ENCODE results near the gene ARG2. TPM values are rescaled to one million over a fixed set of nuclear protein-coding genes. Genes with fewer than 3 reads are reported as not detected.
"Not testable (repeated sequence)": the region's sequence is repeated elsewhere in the genome, so short reads cannot be mapped to it uniquely, and the experiment has no call there.

ARG2 gene
- total RNA-seq, 1 experiment from 2014 or later = 1.1 TPM

GRCh38 chr14:67599698-67600561, 19.8 kb upstream of the ARG2 start, which contains the start of gene PIGH:
Gene PIGH, minus strand, starts transcription at chr14:67600268. Its CDS starts 65 bp downstream, at chr14:67600203.
- Histone ChIP-seq H3K9ac (ENCODE audit: low read length) (peak within 1 kb of the TSS; percentile 75), H3F3A (ENCODE audit: low read length, unreplicated experiment) (no peaks in the 10 kb centered on the region), H3K36me3 (ENCODE audit: low read depth, low read length) (no peaks in the 10 kb centered on the region), H3K27me3 (ENCODE audit: low read length) (no peaks in the 10 kb centered on the region), H3K9me3 (ENCODE audit: low read length) (no peaks in the 10 kb centered on the region), H3K4me1 (ENCODE audit: insufficient read depth, low read length) (peaks cover 14% of the 10 kb centered on the region; the same call in 1 of the 2 replicates), H3K4me2 (ENCODE audit: low read length) (peak within 1 kb of the TSS; percentile 93), H3K79me2 (ENCODE audit: low read length) (peaks cover 24% of the 10 kb centered on the region), H2AFZ (ENCODE audit: low read length) (peak within 1 kb of the TSS; percentile 98), H3K27ac (ENCODE audit: low read length) (peak within 1 kb of the TSS; percentile 39), H3K9me2 (replicated peaks; ENCODE audit: low read length) (no peaks in the 10 kb centered on the region), H3K4me3 (ENCODE audit: low read length) (peak within 1 kb of the TSS; percentile 91), H4K20me1 (ENCODE audit: low read length) (no peaks in the 10 kb centered on the region)
- POLR2A ChIA-PET (ENCODE audit: unreplicated experiment) = interaction anchor here (0.6 to 1.0 kb wide), 10 partner anchors 9 to 240 kb away, joined by 3 to 20 read pairs (median 4); partner anchors contain the start of genes ARG2 and ATP6V1D
- intact Hi-C loops (cut with micrococcal nuclease) = loop anchor here (1.0 kb wide), 2 partner anchors 19 to 67 kb away; partner anchors contain the start of gene ARG2
- DNase-seq = peak; percentile 88
- CTCF ChIA-PET = interaction anchor here (0.6 to 2.2 kb wide), 8 partner anchors 18 to 362 kb away, joined by 3 to 14 read pairs (median 5); no protein-coding TSS in a partner anchor
- BruUV-seq (replicated peaks) = no TSS peak
- peak; percentile 97 for ATAC-seq
- no peak for TF ChIP-seq EZH2 (IDR thresholded peaks at IDR 0.05; ENCODE audit: low read length, unreplicated experiment)
- TF ChIP-seq, protein P1, sequence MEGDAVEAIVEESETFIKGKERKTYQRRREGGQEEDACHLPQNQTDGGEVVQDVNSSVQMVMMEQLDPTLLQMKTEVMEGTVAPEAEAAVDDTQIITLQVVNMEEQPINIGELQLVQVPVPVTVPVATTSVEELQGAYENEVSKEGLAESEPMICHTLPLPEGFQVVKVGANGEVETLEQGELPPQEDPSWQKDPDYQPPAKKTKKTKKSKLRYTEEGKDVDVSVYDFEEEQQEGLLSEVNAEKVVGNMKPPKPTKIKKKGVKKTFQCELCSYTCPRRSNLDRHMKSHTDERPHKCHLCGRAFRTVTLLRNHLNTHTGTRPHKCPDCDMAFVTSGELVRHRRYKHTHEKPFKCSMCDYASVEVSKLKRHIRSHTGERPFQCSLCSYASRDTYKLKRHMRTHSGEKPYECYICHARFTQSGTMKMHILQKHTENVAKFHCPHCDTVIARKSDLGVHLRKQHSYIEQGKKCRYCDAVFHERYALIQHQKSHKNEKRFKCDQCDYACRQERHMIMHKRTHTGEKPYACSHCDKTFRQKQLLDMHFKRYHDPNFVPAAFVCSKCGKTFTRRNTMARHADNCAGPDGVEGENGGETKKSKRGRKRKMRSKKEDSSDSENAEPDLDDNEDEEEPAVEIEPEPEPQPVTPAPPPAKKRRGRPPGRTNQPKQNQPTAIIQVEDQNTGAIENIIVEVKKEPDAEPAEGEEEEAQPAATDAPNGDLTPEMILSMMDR (conservative IDR thresholded peaks at IDR 0.05; ENCODE audit: low read depth, low read length) = peak; percentile 63

GRCh38 chr14:67600562-67600974, 19.2 kb upstream of the ARG2 start:
- peak overlapping the region; percentile 75 for H3K9ac ChIP-seq (ENCODE audit: low read length)
- peak overlapping the region; percentile 91 for H3K4me3 ChIP-seq (ENCODE audit: low read length)
- H2AFZ ChIP-seq (ENCODE audit: low read length) = peak overlapping the region; percentile 98
- H3K27ac ChIP-seq (ENCODE audit: low read length) = peak overlapping the region; percentile 26; the same call in 1 of the 2 replicates
- H3K36me3 ChIP-seq (ENCODE audit: low read depth, low read length); H3K9me3 ChIP-seq (ENCODE audit: low read length); H3K27me3 ChIP-seq (ENCODE audit: low read length); H3F3A ChIP-seq (ENCODE audit: low read length, unreplicated experiment); intact Hi-C loops (cut with micrococcal nuclease); H3K9me2 ChIP-seq (replicated peaks; ENCODE audit: low read length); H4K20me1 ChIP-seq (ENCODE audit: low read length); BruUV-seq (replicated peaks); ATAC-seq; DNase-seq: not testable (repeated sequence)
- CTCF ChIA-PET = interaction anchor here (0.6 to 2.2 kb wide), 7 partner anchors 18 to 363 kb away, joined by 3 to 14 read pairs (median 6); no protein-coding TSS in a partner anchor
- peaks cover 14% of the 10 kb centered on the region; the same call in 1 of the 2 replicates for H3K4me1 ChIP-seq (ENCODE audit: insufficient read depth, low read length)
- peak overlapping the region; percentile 93 for H3K4me2 ChIP-seq (ENCODE audit: low read length)
- peaks cover 24% of the 10 kb centered on the region for H3K79me2 ChIP-seq (ENCODE audit: low read length)
- POLR2A ChIA-PET (ENCODE audit: unreplicated experiment) = interaction anchor here (0.6 to 1.0 kb wide), 7 partner anchors 10 to 216 kb away, joined by 3 to 20 read pairs (median 4); partner anchors contain the start of gene ARG2

- Histone ChIP-seq H3K4me3 (ENCODE audit: low read length) (no peak overlapping the region), H4K20me1 (ENCODE audit: low read length) (no peaks in the 10 kb centered on the region), H3K36me3 (ENCODE audit: low read depth, low read length) (no peaks in the 10 kb centered on the region), H3K79me2 (ENCODE audit: low read length) (peaks cover 24% of the 10 kb centered on the region), H3K4me1 (ENCODE audit: insufficient read depth, low read length) (peaks cover 14% of the 10 kb centered on the region; the same call in 1 of the 2 replicates), H2AFZ (ENCODE audit: low read length) (no peak overlapping the region), H3K9me3 (ENCODE audit: low read length) (no peaks in the 10 kb centered on the region), H3K4me2 (ENCODE audit: low read length) (no peak overlapping the region), H3K27ac (ENCODE audit: low read length) (no peak overlapping the region), H3K9ac (ENCODE audit: low read length) (no peak overlapping the region), H3F3A (ENCODE audit: low read length, unreplicated experiment) (no peaks in the 10 kb centered on the region), H3K9me2 (replicated peaks; ENCODE audit: low read length) (no peaks in the 10 kb centered on the region), H3K27me3 (ENCODE audit: low read length) (no peaks in the 10 kb centered on the region)
- POLR2A ChIA-PET (ENCODE audit: unreplicated experiment) = no interaction called here
- no peak for DNase-seq
- TF ChIP-seq EZH2phosphoT487 (IDR thresholded peaks at IDR 0.05; ENCODE audit: borderline replicate concordance, low read length) (no peak), EZH2 (IDR thresholded peaks at IDR 0.05; ENCODE audit: low read length, unreplicated experiment) (no peak)
- TF ChIP-seq, protein P1 (conservative IDR thresholded peaks at IDR 0.05; ENCODE audit: low read depth, low read length) = no peak
- intact Hi-C loops (cut with micrococcal nuclease) = no loop called here
- BruUV-seq (replicated peaks) = no TSS peak
- CTCF ChIA-PET = no interaction called here
- no peak for ATAC-seq
These were observed 17.6 kb upstream of the ARG2 start for GRCh38 chr14:67602076-67602475.
